NOMO-1 (cell line): ENCODE data around the gene CASP5.
"Not testable (repeated sequence)": the region's sequence is repeated elsewhere in the genome, so short reads cannot be mapped to it uniquely, and the experiment has no call there.

ENCODE experiments used
- DNase-seq, 2 experiments: peaks; one replicate each; lab custom pipeline; 2025; ENCODE audit not compliant: unreplicated experiment in 2 of 2; lab: John Stamatoyannopoulos, UW

CASP5 gene

GRCh38 chr11:105023003-105023402 is at the start of gene CASP5:
CASP5 (minus strand) TSS chr11:105023168; CDS start chr11:105023136, 32 bp downstream.
- peak; percentile 29 to 44 for DNase-seq

GRCh38 chr11:105072080-105072479 is 49.1 kb upstream of the CASP5 start:
- not testable (repeated sequence) for DNase-seq

GRCh38 chr11:105071089-105071732 is 48.2 kb upstream of the CASP5 start:
- DNase-seq = peak in 1 of 2 experiments; percentile 25

- DNase-seq = peak; percentile 15 to 29
Observed at GRCh38 chr11:105070306-105070705, 47.3 kb upstream of the CASP5 start.

- DNase-seq = not testable (repeated sequence)
Observed at GRCh38 chr11:105069749-105070148, 46.8 kb upstream of the CASP5 start.

- not testable (repeated sequence) for DNase-seq
Observed at GRCh38 chr11:105063245-105063941, 40.4 kb upstream of the CASP5 start.

GRCh38 chr11:105057432-105057831 is 34.5 kb upstream of the CASP5 start:
- no peak for DNase-seq

GRCh38 chr11:105056446-105056845 is 33.5 kb upstream of the CASP5 start:
- no peak for DNase-seq

GRCh38 chr11:105054723-105055493 is 31.9 kb upstream of the CASP5 start:
- peak; percentile 51 to 77 for DNase-seq

- DNase-seq = no peak
Observed at GRCh38 chr11:105052487-105052886, 29.5 kb upstream of the CASP5 start.

GRCh38 chr11:105051559-105051958 is 28.6 kb upstream of the CASP5 start:
- DNase-seq = no peak

GRCh38 chr11:105049481-105049880 is 26.5 kb upstream of the CASP5 start:
- no peak for DNase-seq

GRCh38 chr11:105046898-105047579 is 24.1 kb upstream of the CASP5 start:
- no peak for DNase-seq

GRCh38 chr11:105045676-105046296 is 22.8 kb upstream of the CASP5 start:
- no peak for DNase-seq

GRCh38 chr11:105044557-105045524 is 21.9 kb upstream of the CASP5 start, which contains the start of gene CARD16:
CARD16 (minus strand) TSS chr11:105045335; CDS start chr11:105045297, 38 bp downstream.
- DNase-seq = peak; percentile 39 to 58

- DNase-seq = no peak
Observed at GRCh38 chr11:105042178-105042577, 19.2 kb upstream of the CASP5 start.

GRCh38 chr11:105040703-105041102 is 17.7 kb upstream of the CASP5 start:
- DNase-seq = no peak

- DNase-seq = peak; percentile 83
Observed at GRCh38 chr11:105034813-105035620, 12.0 kb upstream of the CASP5 start, which contains the start of gene CASP1. CASP1 (minus strand) TSS chr11:105035144; CDS start chr11:105035113, 31 bp downstream.
